ENCODE results near the gene TCL1A.

The TCL1A gene

DNA sequence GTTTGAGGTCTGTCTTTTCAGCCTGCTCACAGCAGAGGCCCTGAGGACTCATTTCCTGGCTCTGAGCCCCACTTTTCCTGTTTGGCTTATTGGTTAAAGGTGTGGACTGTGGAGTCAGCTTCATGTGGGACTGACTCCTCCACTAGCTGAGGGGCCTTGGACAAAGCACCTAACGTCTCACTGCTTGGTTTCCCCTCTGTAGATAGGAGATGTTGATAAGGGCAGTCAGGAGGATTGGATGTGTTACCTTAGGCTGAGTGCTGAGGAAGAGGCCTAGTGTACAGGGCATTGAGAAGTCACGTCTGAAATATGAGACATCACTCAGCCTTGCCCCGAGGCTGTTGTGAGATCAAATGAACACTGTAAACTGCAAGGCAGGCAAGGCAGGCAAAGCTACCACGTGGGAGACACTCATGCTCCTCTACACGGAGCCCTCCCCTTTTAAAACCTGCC lies 27.1 kb upstream of the TCL1A start (continued):
- TF ChIP-seq, protein P1, sequence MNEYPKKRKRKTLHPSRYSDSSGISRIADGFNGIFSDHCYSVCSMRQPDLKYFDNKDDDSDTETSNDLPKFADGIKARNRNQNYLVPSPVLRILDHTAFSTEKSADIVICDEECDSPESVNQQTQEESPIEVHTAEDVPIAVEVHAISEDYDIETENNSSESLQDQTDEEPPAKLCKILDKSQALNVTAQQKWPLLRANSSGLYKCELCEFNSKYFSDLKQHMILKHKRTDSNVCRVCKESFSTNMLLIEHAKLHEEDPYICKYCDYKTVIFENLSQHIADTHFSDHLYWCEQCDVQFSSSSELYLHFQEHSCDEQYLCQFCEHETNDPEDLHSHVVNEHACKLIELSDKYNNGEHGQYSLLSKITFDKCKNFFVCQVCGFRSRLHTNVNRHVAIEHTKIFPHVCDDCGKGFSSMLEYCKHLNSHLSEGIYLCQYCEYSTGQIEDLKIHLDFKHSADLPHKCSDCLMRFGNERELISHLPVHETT (tag by site-specific recombination; IDR thresholded peaks at IDR 0.05): no peak
- TF ChIP-seq ZNF335 (tag by site-specific recombination; conservative IDR thresholded peaks at IDR 0.05): 0 out of 2 replicates have a peak, but pooled peaks have one; percentile 17
- TF ChIP-seq ZNF274 (IDR thresholded peaks at IDR 0.05; ENCODE audit: low read length): no peak
- no peak for TF ChIP-seq ZNF274 (tag by site-specific recombination; IDR thresholded peaks at IDR 0.05; ENCODE audit: borderline replicate concordance)
- TF ChIP-seq MYNN (tag by site-specific recombination; IDR thresholded peaks at IDR 0.05; ENCODE audit: borderline replicate concordance): no peak
- TF ChIP-seq, protein P2, sequence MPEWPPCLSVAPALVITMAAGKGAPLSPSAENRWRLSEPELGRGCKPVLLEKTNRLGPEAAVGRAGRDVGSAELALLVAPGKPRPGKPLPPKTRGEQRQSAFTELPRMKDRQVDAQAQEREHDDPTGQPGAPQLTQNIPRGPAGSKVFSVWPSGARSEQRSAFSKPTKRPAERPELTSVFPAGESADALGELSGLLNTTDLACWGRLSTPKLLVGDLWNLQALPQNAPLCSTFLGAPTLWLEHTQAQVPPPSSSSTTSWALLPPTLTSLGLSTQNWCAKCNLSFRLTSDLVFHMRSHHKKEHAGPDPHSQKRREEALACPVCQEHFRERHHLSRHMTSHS (tag by site-specific recombination; IDR thresholded peaks at IDR 0.05): no peak
- peak; percentile 73 for TF ChIP-seq ZBTB48 (tag by site-specific recombination; IDR thresholded peaks at IDR 0.05)
- peak; percentile 82 for TF ChIP-seq ZBTB17 (tag by site-specific recombination; IDR thresholded peaks at IDR 0.05)
- TF ChIP-seq ZNF521 (tag by site-specific recombination; IDR thresholded peaks at IDR 0.05): no peak
- TF ChIP-seq ZNF341 (tag by site-specific recombination; IDR thresholded peaks at IDR 0.05; ENCODE audit: low read depth): no peak
- no peak for TF ChIP-seq ZNF223 (tag by site-specific recombination; IDR thresholded peaks at IDR 0.05)
- TF ChIP-seq, protein P3, sequence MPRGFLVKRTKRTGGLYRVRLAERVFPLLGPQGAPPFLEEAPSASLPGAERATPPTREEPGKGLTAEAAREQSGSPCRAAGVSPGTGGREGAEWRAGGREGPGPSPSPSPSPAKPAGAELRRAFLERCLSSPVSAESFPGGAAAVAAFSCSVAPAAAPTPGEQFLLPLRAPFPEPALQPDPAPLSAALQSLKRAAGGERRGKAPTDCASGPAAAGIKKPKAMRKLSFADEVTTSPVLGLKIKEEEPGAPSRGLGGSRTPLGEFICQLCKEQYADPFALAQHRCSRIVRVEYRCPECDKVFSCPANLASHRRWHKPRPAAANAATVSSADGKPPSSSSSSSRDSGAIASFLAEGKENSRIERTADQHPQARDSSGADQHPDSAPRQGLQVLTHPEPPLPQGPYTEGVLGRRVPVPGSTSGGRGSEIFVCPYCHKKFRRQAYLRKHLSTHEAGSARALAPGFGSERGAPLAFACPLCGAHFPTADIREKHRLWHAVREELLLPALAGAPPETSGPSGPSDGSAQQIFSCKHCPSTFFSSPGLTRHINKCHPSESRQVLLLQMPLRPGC (tag by site-specific recombination; IDR thresholded peaks at IDR 0.05): peak; percentile 12; the same call in 1 of the 2 replicates
- no peak for TF ChIP-seq ZNF585B (tag by site-specific recombination; IDR thresholded peaks at IDR 0.05)
- no peak for TF ChIP-seq HOXD13 (CRISPR knock-in tag; IDR thresholded peaks at IDR 0.05; ENCODE audit: borderline replicate concordance)
- no peak for TF ChIP-seq SCRT1 (tag by site-specific recombination; IDR thresholded peaks at IDR 0.05; ENCODE audit: borderline replicate concordance)
- no peak for TF ChIP-seq GLI4 (tag by site-specific recombination; IDR thresholded peaks at IDR 0.05)
- TF ChIP-seq ZNF114 (tag by site-specific recombination; IDR thresholded peaks at IDR 0.05): no peak
- TF ChIP-seq, protein P4, sequence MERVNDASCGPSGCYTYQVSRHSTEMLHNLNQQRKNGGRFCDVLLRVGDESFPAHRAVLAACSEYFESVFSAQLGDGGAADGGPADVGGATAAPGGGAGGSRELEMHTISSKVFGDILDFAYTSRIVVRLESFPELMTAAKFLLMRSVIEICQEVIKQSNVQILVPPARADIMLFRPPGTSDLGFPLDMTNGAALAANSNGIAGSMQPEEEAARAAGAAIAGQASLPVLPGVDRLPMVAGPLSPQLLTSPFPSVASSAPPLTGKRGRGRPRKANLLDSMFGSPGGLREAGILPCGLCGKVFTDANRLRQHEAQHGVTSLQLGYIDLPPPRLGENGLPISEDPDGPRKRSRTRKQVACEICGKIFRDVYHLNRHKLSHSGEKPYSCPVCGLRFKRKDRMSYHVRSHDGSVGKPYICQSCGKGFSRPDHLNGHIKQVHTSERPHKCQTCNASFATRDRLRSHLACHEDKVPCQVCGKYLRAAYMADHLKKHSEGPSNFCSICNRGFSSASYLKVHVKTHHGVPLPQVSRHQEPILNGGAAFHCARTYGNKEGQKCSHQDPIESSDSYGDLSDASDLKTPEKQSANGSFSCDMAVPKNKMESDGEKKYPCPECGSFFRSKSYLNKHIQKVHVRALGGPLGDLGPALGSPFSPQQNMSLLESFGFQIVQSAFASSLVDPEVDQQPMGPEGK (tag by site-specific recombination; IDR thresholded peaks at IDR 0.05): peak; percentile 27; the same call in 1 of the 2 replicates
- no peak for TF ChIP-seq ZSCAN16 (tag by site-specific recombination; IDR thresholded peaks at IDR 0.05)
- no peak for TF ChIP-seq BCL11A (tag by site-specific recombination; IDR thresholded peaks at IDR 0.05; ENCODE audit: low read depth)
- 0 out of 2 replicates have a peak, but pooled peaks have one; percentile 23 for TF ChIP-seq ZNF660 (tag by site-specific recombination; IDR thresholded peaks at IDR 0.05)
- TF ChIP-seq ZXDB (tag by site-specific recombination; IDR thresholded peaks at IDR 0.05): peak; percentile 38; the same call in 1 of the 2 replicates
- TF ChIP-seq, protein P5, sequence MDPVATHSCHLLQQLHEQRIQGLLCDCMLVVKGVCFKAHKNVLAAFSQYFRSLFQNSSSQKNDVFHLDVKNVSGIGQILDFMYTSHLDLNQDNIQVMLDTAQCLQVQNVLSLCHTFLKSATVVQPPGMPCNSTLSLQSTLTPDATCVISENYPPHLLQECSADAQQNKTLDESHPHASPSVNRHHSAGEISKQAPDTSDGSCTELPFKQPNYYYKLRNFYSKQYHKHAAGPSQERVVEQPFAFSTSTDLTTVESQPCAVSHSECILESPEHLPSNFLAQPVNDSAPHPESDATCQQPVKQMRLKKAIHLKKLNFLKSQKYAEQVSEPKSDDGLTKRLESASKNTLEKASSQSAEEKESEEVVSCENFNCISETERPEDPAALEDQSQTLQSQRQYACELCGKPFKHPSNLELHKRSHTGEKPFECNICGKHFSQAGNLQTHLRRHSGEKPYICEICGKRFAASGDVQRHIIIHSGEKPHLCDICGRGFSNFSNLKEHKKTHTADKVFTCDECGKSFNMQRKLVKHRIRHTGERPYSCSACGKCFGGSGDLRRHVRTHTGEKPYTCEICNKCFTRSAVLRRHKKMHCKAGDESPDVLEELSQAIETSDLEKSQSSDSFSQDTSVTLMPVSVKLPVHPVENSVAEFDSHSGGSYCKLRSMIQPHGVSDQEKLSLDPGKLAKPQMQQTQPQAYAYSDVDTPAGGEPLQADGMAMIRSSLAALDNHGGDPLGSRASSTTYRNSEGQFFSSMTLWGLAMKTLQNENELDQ (tag by site-specific recombination; IDR thresholded peaks at IDR 0.05; ENCODE audit: low read depth): no peak
- TF ChIP-seq ZNF311 (tag by site-specific recombination; IDR thresholded peaks at IDR 0.05; ENCODE audit: borderline replicate concordance): no peak
- 0 out of 2 replicates have a peak, but pooled peaks have one; percentile 18 for TF ChIP-seq KLF16 (tag by site-specific recombination; IDR thresholded peaks at IDR 0.05)
- no peak for TF ChIP-seq ZNF391 (tag by site-specific recombination; IDR thresholded peaks at IDR 0.05; ENCODE audit: borderline replicate concordance, low read depth)
- no peak for TF ChIP-seq ZNF184 (tag by site-specific recombination; IDR thresholded peaks at IDR 0.05)
- 0 out of 2 replicates have a peak, but pooled peaks have one; percentile 5 for TF ChIP-seq ZFHX2 (tag by site-specific recombination; conservative IDR thresholded peaks at IDR 0.05)
- TF ChIP-seq, protein P6, sequence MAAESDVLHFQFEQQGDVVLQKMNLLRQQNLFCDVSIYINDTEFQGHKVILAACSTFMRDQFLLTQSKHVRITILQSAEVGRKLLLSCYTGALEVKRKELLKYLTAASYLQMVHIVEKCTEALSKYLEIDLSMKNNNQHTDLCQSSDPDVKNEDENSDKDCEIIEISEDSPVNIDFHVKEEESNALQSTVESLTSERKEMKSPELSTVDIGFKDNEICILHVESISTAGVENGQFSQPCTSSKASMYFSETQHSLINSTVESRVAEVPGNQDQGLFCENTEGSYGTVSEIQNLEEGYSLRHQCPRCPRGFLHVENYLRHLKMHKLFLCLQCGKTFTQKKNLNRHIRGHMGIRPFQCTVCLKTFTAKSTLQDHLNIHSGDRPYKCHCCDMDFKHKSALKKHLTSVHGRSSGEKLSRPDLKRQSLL (tag by site-specific recombination; IDR thresholded peaks at IDR 0.05): no peak
- no peak for TF ChIP-seq ZNF433 (tag by site-specific recombination; IDR thresholded peaks at IDR 0.05; ENCODE audit: low read depth)
- TF ChIP-seq ZNF239 (tag by site-specific recombination; IDR thresholded peaks at IDR 0.05): no peak
